ENCODE data around the gene TRAF7.

Gene TRAF7

GRCh38 chr16:2204416-2205103 lies 49.0 kb downstream of the TRAF7 start:
- no peak for DNase-seq

- DNase-seq = peak; percentile 88
Measured at GRCh38 chr16:2205104-2205966, 49.8 kb downstream of the TRAF7 start, which contains the start of gene MLST8. Gene MLST8, plus strand, starts transcription at chr16:2205454. Its CDS starts 632 bp downstream, at chr16:2206086.

- no peak for DNase-seq
Measured at GRCh38 chr16:2205967-2206313, 50.4 kb downstream of the TRAF7 start.

- no peak for DNase-seq
Measured at GRCh38 chr16:2206420-2206779, 50.8 kb downstream of the TRAF7 start.

GRCh38 chr16:2206780-2207433 lies 51.3 kb downstream of the TRAF7 start:
- no peak for DNase-seq

- no peak for DNase-seq
Measured at GRCh38 chr16:2207872-2208271, 52.3 kb downstream of the TRAF7 start.

- DNase-seq = no peak
Measured at GRCh38 chr16:2208308-2208707, 52.7 kb downstream of the TRAF7 start.

- DNase-seq = no peak
Measured at GRCh38 chr16:2208772-2209171, 53.2 kb downstream of the TRAF7 start.

GRCh38 chr16:2209258-2210008 lies 53.9 kb downstream of the TRAF7 start:
- DNase-seq = no peak

GRCh38 chr16:2210009-2210332 lies 54.4 kb downstream of the TRAF7 start:
- no peak for DNase-seq

GRCh38 chr16:2210386-2211365 lies 55.1 kb downstream of the TRAF7 start, which contains the start of gene BRICD5:
Gene BRICD5, minus strand, starts transcription at chr16:2210863. Its CDS starts 30 bp downstream, at chr16:2210833.
- no peak for DNase-seq

GRCh38 chr16:2211923-2212347 lies 56.4 kb downstream of the TRAF7 start:
- no peak for DNase-seq

- DNase-seq = no peak
Measured at GRCh38 chr16:2212362-2213324, 57.1 kb downstream of the TRAF7 start.

GRCh38 chr16:2213817-2214718 lies 58.5 kb downstream of the TRAF7 start:
- no peak for DNase-seq

GRCh38 chr16:2214719-2214968 lies 59.1 kb downstream of the TRAF7 start, which contains the start of gene PGP:
Gene PGP, minus strand, starts transcription at chr16:2214840. Its CDS starts 63 bp downstream, at chr16:2214777.
- no peak for DNase-seq

GRCh38 chr16:2216330-2216729 lies 60.7 kb downstream of the TRAF7 start:
- no peak for DNase-seq

GRCh38 chr16:2223221-2223941 lies 67.8 kb downstream of the TRAF7 start, which contains the start of gene E4F1:
Gene E4F1, plus strand, starts transcription at chr16:2223591. Its CDS starts 23 bp downstream, at chr16:2223614.
- peak; percentile 100 for DNase-seq

GRCh38 chr16:2223942-2224486 lies 68.4 kb downstream of the TRAF7 start:
- DNase-seq = no peak
